Measurements from ENCODE around the gene COL4A3. TPM values are rescaled to one million over a fixed set of nuclear protein-coding genes. Genes with fewer than 3 reads are reported as not detected.

COL4A3 gene
- total and polyA plus RNA-seq, 2 donors (not counting 3 experiments of a cell fraction or from before 2014, with no cell fraction given): not detected

DNA sequence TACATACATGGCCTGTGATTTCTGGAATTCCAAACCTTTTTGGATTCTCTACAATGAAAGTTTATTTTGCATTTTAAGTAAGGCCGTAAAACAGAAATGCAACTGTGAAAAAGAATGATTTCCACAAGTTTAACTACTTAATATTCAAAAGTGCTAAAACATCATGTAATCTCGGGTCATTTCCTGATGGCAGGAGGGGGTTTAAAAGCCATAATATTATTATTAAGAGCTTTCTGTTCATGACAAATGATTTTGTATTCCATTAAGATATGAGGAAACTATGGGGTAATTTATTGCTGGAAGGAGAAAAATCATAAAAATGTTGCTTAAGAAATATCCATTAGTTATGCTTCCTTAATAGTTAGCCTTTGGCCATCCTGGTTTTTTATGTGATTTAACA is 65.7 kb downstream of the COL4A3 start:
- BruUV-seq (replicated peaks): no TSS peak
- no peak for FAIRE-seq
- CTCF ChIA-PET: interaction anchor here (1.3 kb wide), 1 partner anchor 8 kb away, joined by 6 read pairs; no protein-coding TSS in a partner anchor

More for the DNA sequence above, 65.7 kb downstream of the COL4A3 start:
- POLR2A ChIA-PET: no interaction called here
- Histone ChIP-seq H3K27ac (ENCODE audit: insufficient read depth, low read depth, low read length) (no peak overlapping the region), H3K27me3 (ENCODE audit: control insufficient read depth in 2 of 2, insufficient read depth in 2 of 2, low read length in 2 of 2) (no peaks in the 10 kb centered on the region), H3K36me3 (ENCODE audit: control insufficient read depth in 2 of 2, extremely low read depth in 1 of 2, insufficient read depth in 2 of 2, low read length in 2 of 2) (no peaks in the 10 kb centered on the region), H3K9ac (replicated peaks; ENCODE audit: extremely low read depth, insufficient read depth, low read length) (no peak overlapping the region), H2AFZ (ENCODE audit: low read depth, low read length) (no peak overlapping the region), H3K4me3 (replicated peaks in 1 of 3; ENCODE audit: insufficient read depth in 1 of 3, low read depth in 1 of 3, low read length in 3 of 3) (no peak overlapping the region), H4K20me1 (replicated peaks; ENCODE audit: control insufficient read depth, extremely low read depth, insufficient read depth, low read length) (no peaks in the 10 kb centered on the region), H3K79me2 (ENCODE audit: control insufficient read depth, insufficient read depth, low read length) (no peaks in the 10 kb centered on the region), H3K9me3 (replicated peaks; ENCODE audit: control insufficient read depth, insufficient read depth, low read length) (no peaks in the 10 kb centered on the region), H3K4me2 (ENCODE audit: insufficient read depth, low read length) (no peak overlapping the region), H3K4me1 (ENCODE audit: control insufficient read depth, extremely low read depth, insufficient read depth, low read length) (no peaks in the 10 kb centered on the region), H3K9me1 (replicated peaks; ENCODE audit: control insufficient read depth, extremely low read depth, insufficient read depth, low read length) (no peaks in the 10 kb centered on the region)
- no peak for TF ChIP-seq POLR2AphosphoS5 (IDR thresholded peaks at IDR 0.05; ENCODE audit: insufficient read depth, low read depth, low read length)
- TF ChIP-seq EZH2 (IDR thresholded peaks at IDR 0.05; ENCODE audit: borderline replicate concordance, low read depth, low read length, severe bottlenecking): no peak
- TF ChIP-seq JUN (IDR thresholded peaks at IDR 0.05; ENCODE audit: borderline replicate concordance, insufficient read depth, insufficient read length, low read depth): no peak
- TF ChIP-seq, protein P1, sequence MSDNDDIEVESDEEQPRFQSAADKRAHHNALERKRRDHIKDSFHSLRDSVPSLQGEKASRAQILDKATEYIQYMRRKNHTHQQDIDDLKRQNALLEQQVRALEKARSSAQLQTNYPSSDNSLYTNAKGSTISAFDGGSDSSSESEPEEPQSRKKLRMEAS (IDR thresholded peaks at IDR 0.05; ENCODE audit: insufficient read depth, insufficient read length): no peak
- TF ChIP-seq CTCF (IDR thresholded peaks at IDR 0.05; ENCODE audit: extremely low read depth in 1 of 2, insufficient read depth in 1 of 2, low read depth in 1 of 2, low read length in 2 of 2): no peak
- no peak for TF ChIP-seq MYC (IDR thresholded peaks at IDR 0.05; ENCODE audit: low read depth, low read length)
- no peak for TF ChIP-seq FOS (IDR thresholded peaks at IDR 0.05; ENCODE audit: borderline replicate concordance, insufficient read depth, low read length)
- TF ChIP-seq POLR2A (IDR thresholded peaks at IDR 0.05; ENCODE audit: low read depth, low read length): no peak
- no peak for TF ChIP-seq GATA2 (IDR thresholded peaks at IDR 0.05; ENCODE audit: insufficient read depth, insufficient read length, low read depth, low read length)
- intact Hi-C loops (cut with micrococcal nuclease): no loop called here
- dilution Hi-C loops (cut with MboI; ENCODE audit: extremely low pct_ligation_motif_present, low sequenced_read_pairs): no loop called here
- no peak for DNase-seq (ENCODE audit: low read depth, low spot score)
